Spleen (tissue), 7 donors: ENCODE results near the gene C1orf174.

ENCODE experiments used
- CTCF ChIP-seq, 11 experiments: fragments of 200-600 bp in 7 of 11; fragments of 450-650 bp in 4 of 11; sonication (generic) in 4 of 11; IDR thresholded peaks in 8 of 11; conservative IDR thresholded peaks in 3 of 11; 1 replicate in 7 of 11; 2 replicates in 4 of 11; pipeline versions ENCODE4 v1.4.0 to v1.8.0; 2016 to 2021; ENCODE audit warnings: antibody characterized with exemption in 11 of 11, inconsistent platforms in 4 of 11, mild to moderate bottlenecking in 1 of 11
- POLR2A ChIP-seq, 3 donors: fragments of 450-650 bp; IDR thresholded peaks; one replicate each; pipeline ENCODE4 v1.5.1; 2017; ENCODE audit warnings: antibody characterized with exemption in 3 of 3, mild to moderate bottlenecking in 1 of 3
- POLR2AphosphoS5 ChIP-seq, 3 donors: sonication (generic); formaldehyde crosslinking; IDR thresholded peaks; one replicate each; pipeline ENCODE4 v1.5.1; 2017; ENCODE audit warnings: antibody characterized with exemption in 3 of 3
- donor health status: DM: no; HTN: no; CAD: no; lungs with moderate emphysema.
- donor health status: DM: no; HTN: no; CAD: no.
- donor health status: DM: no; HTN: no; CAD: no.

GRCh38 chr1:3945222-3945621 lies 45.1 kb upstream of the C1orf174 start:
- TF ChIP-seq CTCF (IDR thresholded peaks at IDR 0.05 in 8 of 11, conservative IDR thresholded peaks at IDR 0.05 in 3 of 11) (no peak), POLR2A (IDR thresholded peaks at IDR 0.05) (no peak), POLR2AphosphoS5 (IDR thresholded peaks at IDR 0.05) (no peak)
